MM.1S (cell line): ENCODE results near the gene CEPT1.

Experiments
- DNase-seq: peaks from one replicate; pipeline ENCODE4 v3.0.0-alpha.2; 2015
- H2AFZ ChIP-seq: fragments of 300-600 bp; sonication (generic); 2 replicates; pipeline ENCODE4 v1.6.0; 2016; ENCODE audit warnings: antibody characterized with exemption, low read length
- H3F3A ChIP-seq: fragments of 300-600 bp; sonication (generic); 2 replicates; pipeline ENCODE4 v1.6.1; 2016; ENCODE audit warnings: mild to moderate bottlenecking, antibody characterized with exemption, low read length, moderate library complexity, mixed read lengths; ENCODE audit not compliant: insufficient read depth
- H3K27ac ChIP-seq: fragments of 300-600 bp; sonication (generic); 2 replicates; pipeline ENCODE4 v1.5.1; 2016; ENCODE audit warnings: mild to moderate bottlenecking, low read length
- H3K27me3 ChIP-seq: fragments of 300-600 bp; sonication (generic); replicated peaks from 2 replicates; pipeline ENCODE4 v1.6.0; 2016; ENCODE audit warnings: low read length; ENCODE audit not compliant: insufficient read depth
- H3K36me3 ChIP-seq: fragments of 300-600 bp; sonication (generic); replicated peaks from 2 replicates; pipeline ENCODE4 v1.6.1; 2016; ENCODE audit warnings: mild to moderate bottlenecking, low read length, mixed read lengths; ENCODE audit not compliant: insufficient read depth
- H3K4me1 ChIP-seq: fragments of 300-600 bp; sonication (generic); 2 replicates; pipeline ENCODE4 v1.6.1; 2016; ENCODE audit warnings: low read length, mixed read lengths
- H3K4me2 ChIP-seq: fragments of 300-600 bp; sonication (generic); 2 replicates; pipeline ENCODE4 v1.6.0; 2016; ENCODE audit warnings: low read depth, low read length
- H3K4me3 ChIP-seq: fragments of 300-600 bp; sonication (generic); 2 replicates; pipeline ENCODE4 v1.5.1; 2016; ENCODE audit warnings: low read length, mixed read lengths
- H3K79me2 ChIP-seq: fragments of 300-600 bp; sonication (generic); 2 replicates; pipeline ENCODE4 v1.6.1; 2016; ENCODE audit warnings: mixed run types, low read length, mixed read lengths
- H3K9ac ChIP-seq: fragments of 300-600 bp; sonication (generic); 2 replicates; pipeline ENCODE4 v1.6.1; 2016; ENCODE audit warnings: low read length, mixed read lengths
- H3K9me2 ChIP-seq: fragments of 300-600 bp; sonication (generic); replicated peaks from 2 replicates; pipeline ENCODE4 v1.6.1; 2016; ENCODE audit warnings: mild to moderate bottlenecking, low read length, mixed read lengths; ENCODE audit not compliant: insufficient read depth
- H3K9me3 ChIP-seq: fragments of 300-600 bp; sonication (generic); replicated peaks from 2 replicates; pipeline ENCODE4 v1.6.1; 2016; ENCODE audit warnings: mild to moderate bottlenecking, low read length, mixed read lengths; ENCODE audit not compliant: insufficient read depth
- H4K20me1 ChIP-seq: fragments of 300-600 bp; sonication (generic); 2 replicates; pipeline ENCODE4 v1.6.1; 2016; ENCODE audit warnings: mild to moderate bottlenecking, low read length, moderate library complexity, mixed read lengths; ENCODE audit not compliant: insufficient read depth
- EZH2 ChIP-seq: fragments of 300-600 bp; sonication (generic); optimal IDR thresholded peaks from 2 replicates; pipeline ENCODE3; 2017; ENCODE audit warnings: low read depth, mild to moderate bottlenecking, antibody characterized with exemption, low read length, mixed read lengths
- EZH2phosphoT487 ChIP-seq: fragments of 300-600 bp; sonication (generic); IDR thresholded peaks from 2 replicates; pipeline ENCODE4 v1.6.1; 2018; ENCODE audit warnings: antibody characterized with exemption, low read length
- TF ChIP-seq, protein P1 (sequence below): fragments of 300-600 bp; sonication (generic); IDR thresholded peaks from 2 replicates; pipeline ENCODE4 v1.5.1; 2016; ENCODE audit warnings: antibody characterized with exemption, low read length, mixed read lengths

Gene CEPT1

DNA sequence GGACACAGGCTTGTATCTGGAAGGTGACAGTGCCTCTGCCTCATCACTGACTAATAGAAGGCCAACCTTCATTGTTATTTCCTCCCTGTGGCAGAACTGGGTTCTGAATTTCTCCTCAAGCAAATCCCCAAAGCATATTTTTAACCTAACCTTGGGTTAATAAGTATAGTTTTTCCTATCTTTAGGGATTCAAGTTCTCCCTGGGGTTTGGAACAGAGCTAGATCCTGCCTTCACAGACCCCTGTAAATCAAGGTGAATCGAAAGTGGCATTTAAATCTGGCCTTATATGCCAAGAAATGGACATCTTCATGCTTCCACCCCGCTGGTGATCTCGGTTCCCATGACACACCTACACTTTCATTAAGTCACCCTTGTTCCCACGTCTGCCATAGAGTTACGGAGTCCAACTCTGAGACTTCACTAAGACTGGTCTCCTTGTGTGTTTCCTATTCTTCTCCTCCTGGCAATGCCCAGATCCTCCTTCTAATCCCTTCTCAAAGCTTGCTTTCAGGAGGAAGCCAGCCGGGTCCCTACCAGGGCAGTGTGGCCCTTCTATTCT lies 83.2 kb downstream of the CEPT1 start:
- H3K79me2 ChIP-seq, result no peaks in the 10 kb centered on the region
- H3K9ac ChIP-seq, result no peak overlapping the region
- H3K4me3 ChIP-seq, result no peak overlapping the region
- H3K27ac ChIP-seq, result no peak overlapping the region
- no peaks in the 10 kb centered on the region for H3K9me2 ChIP-seq
- H2AFZ ChIP-seq, result no peak overlapping the region
- no peaks in the 10 kb centered on the region for H3K27me3 ChIP-seq
- no peaks in the 10 kb centered on the region for H4K20me1 ChIP-seq
- DNase-seq, result no peak
- no peaks in the 10 kb centered on the region for H3K9me3 ChIP-seq
- peaks cover 39% of the 10 kb centered on the region for H3K4me1 ChIP-seq
- H3F3A ChIP-seq, result peaks cover 21% of the 10 kb centered on the region
- TF ChIP-seq EZH2phosphoT487, result no peak
- no peaks in the 10 kb centered on the region for H3K36me3 ChIP-seq
- no peak overlapping the region for H3K4me2 ChIP-seq

DNA sequence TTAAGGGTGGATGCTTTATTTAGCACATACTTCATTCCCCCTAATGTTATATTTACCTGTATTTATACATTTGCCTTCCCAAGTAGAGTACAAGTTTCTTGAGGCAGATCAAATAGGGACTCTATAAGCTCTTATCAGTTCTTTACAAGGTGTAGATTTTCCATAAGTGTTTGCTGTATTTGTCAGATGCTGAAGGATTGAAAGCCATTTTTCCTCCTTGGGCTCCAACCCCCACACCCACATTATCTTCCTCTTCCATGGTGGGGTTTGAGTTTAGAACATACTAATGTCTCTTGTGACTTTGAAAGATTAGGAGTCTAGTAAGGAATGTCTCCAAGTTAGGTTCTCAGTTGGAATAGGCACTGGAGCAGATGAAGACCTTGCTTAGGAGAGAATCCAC lies 85.1 kb downstream of the CEPT1 start:
- Histone ChIP-seq H3K9me3 (no peaks in the 10 kb centered on the region), H3K36me3 (no peaks in the 10 kb centered on the region), H3K27me3 (no peaks in the 10 kb centered on the region), H3K4me1 (peaks cover 27% of the 10 kb centered on the region), H2AFZ (no peak overlapping the region), H3K27ac (no peak overlapping the region), H3F3A (peaks cover 18% of the 10 kb centered on the region), H3K9me2 (no peaks in the 10 kb centered on the region), H3K79me2 (no peaks in the 10 kb centered on the region), H3K4me2 (no peak overlapping the region), H4K20me1 (no peaks in the 10 kb centered on the region), H3K4me3 (no peak overlapping the region), H3K9ac (no peak overlapping the region)
- TF ChIP-seq, protein P1, sequence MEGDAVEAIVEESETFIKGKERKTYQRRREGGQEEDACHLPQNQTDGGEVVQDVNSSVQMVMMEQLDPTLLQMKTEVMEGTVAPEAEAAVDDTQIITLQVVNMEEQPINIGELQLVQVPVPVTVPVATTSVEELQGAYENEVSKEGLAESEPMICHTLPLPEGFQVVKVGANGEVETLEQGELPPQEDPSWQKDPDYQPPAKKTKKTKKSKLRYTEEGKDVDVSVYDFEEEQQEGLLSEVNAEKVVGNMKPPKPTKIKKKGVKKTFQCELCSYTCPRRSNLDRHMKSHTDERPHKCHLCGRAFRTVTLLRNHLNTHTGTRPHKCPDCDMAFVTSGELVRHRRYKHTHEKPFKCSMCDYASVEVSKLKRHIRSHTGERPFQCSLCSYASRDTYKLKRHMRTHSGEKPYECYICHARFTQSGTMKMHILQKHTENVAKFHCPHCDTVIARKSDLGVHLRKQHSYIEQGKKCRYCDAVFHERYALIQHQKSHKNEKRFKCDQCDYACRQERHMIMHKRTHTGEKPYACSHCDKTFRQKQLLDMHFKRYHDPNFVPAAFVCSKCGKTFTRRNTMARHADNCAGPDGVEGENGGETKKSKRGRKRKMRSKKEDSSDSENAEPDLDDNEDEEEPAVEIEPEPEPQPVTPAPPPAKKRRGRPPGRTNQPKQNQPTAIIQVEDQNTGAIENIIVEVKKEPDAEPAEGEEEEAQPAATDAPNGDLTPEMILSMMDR, result no peak
- TF ChIP-seq EZH2phosphoT487, result no peak
- no peak for TF ChIP-seq EZH2
- no peak for DNase-seq

DNA sequence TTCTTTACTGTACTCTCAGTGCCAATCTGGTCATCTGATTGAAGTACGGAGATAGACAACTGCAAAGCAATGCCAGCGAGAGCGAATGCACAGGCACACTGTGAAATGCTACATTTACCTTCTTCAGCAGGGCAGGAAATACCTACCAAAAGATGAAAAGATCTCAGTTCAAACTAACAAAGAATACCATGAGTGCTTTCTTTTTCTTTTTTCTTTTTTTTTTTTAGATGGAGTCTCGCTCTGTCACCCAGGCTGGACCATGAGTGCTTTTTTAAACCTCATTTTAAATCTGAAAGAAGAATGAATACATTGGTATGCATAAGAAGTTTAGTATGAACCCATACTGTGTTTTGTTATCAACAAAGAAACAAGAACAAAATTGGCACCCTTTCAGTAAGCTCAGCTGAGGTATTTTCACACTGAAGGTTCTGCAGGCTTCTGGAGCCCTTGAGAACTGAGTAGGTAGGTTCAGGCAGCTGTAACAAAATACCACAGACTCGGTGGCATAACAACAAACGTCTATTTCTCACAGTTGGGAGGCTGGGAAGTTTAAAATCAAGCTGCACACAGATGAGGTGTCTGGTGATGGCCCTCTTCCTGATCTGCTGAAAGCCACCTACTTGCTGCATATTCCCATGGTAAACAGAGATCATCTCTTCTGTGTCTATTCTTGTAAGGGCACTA lies 85.8 kb downstream of the CEPT1 start:
- DNase-seq, result no peak
- Histone ChIP-seq H2AFZ (no peak overlapping the region), H3K79me2 (no peaks in the 10 kb centered on the region)

More for the DNA sequence above, 85.8 kb downstream of the CEPT1 start:
- Histone ChIP-seq H3K9ac (no peak overlapping the region), H3K27ac (no peak overlapping the region), H3K4me1 (peaks cover 19% of the 10 kb centered on the region), H3K9me2 (no peaks in the 10 kb centered on the region), H3K4me3 (no peak overlapping the region), H3K4me2 (no peak overlapping the region), H3K36me3 (no peaks in the 10 kb centered on the region), H3K27me3 (no peaks in the 10 kb centered on the region), H3F3A (peaks cover 14% of the 10 kb centered on the region), H3K9me3 (no peaks in the 10 kb centered on the region), H4K20me1 (no peaks in the 10 kb centered on the region)
- TF ChIP-seq EZH2 (no peak), EZH2phosphoT487 (no peak)
- TF ChIP-seq, protein P1, result no peak
